Measurements from ENCODE around the gene COX20.

DNA sequence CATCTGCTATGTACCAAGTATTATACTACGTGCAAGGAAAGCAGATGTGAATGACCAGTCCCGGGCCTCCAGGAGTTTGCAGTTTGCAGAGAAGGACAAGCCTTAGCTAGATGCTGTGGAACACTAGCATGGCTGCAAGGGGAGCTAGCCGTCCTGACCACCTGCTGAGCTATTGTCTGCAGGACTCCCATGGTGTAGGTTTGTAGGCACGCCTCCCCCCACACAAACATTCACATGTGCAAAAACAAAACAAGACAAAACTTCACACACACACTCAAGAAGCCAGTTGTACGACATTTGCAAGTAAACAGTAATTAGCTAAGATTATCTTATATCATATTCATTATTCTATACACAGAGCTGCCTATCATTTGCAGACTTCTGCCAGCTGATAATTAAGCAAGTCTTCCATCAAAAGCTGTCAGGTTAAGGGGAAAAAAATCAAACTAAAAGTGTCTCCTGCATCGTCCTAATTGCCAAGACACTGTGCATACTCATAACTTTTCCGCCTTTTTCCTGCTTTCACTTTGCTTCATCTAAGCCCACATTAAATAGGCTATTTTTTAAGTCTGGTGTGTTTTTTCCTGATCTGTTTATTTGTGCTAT is 39.6 kb downstream of the COX20 start:
- TF ChIP-seq LEF1 (IDR thresholded peaks at IDR 0.05; ENCODE audit: borderline replicate concordance) (no peak), ZNF384 (IDR thresholded peaks at IDR 0.05) (no peak), HDGF (IDR thresholded peaks at IDR 0.05; ENCODE audit: borderline replicate concordance) (no peak), SP1 (IDR thresholded peaks at IDR 0.05) (no peak), NFRKB (IDR thresholded peaks at IDR 0.05) (no peak), BHLHE40 (IDR thresholded peaks at IDR 0.05; ENCODE audit: borderline replicate concordance) (no peak), CTBP1 (IDR thresholded peaks at IDR 0.05; ENCODE audit: borderline replicate concordance) (no peak), ELF4 (IDR thresholded peaks at IDR 0.05) (no peak), FOXA1 (IDR thresholded peaks at IDR 0.05) (no peak), FOXK2 (IDR thresholded peaks at IDR 0.05) (no peak), ARNT (IDR thresholded peaks at IDR 0.05) (no peak), L3MBTL2 (conservative IDR thresholded peaks at IDR 0.05) (no peak)
